PC-3 (cell line): ENCODE data around the gene DHCR24. TPM values are rescaled to one million over a fixed set of nuclear protein-coding genes. Genes with fewer than 3 reads are reported as not detected.
A peak's percentile ranks its signal among the peaks of the same experiment; 100 is the strongest.

Experiments
- ATAC-seq: fragments of 200-7000 bp; cut with Tn5 transposase; 2 replicates; pipeline ENCODE4 v1.9.1; 2020; ENCODE audit warnings: mild to moderate bottlenecking, moderate library complexity
- BruUV-seq: library from RNA; stranded (reverse); fragments of 400-500 nt; replicated peaks from 2 replicates; lab custom pipeline; 2021; lab: Mats Ljungman, UMichigan
- CTCF ChIA-PET: fragments of 300-600 bp; sonication (Branson Sonifier 250); formaldehyde crosslinking; loops from one replicate; lab custom pipeline; 2022; ENCODE audit warnings: antibody characterized with exemption; lab: Charles Lee
- POLR2A ChIA-PET: fragments of 300-600 bp; sonication (Branson Sonifier 250); formaldehyde crosslinking; loops from one replicate; lab custom pipeline; 2022; ENCODE audit warnings: antibody characterized with exemption; ENCODE audit not compliant: unreplicated experiment; lab: Charles Lee
- DNase-seq: peaks from one replicate; pipeline ENCODE4 v3.0.0-alpha.2; 2015
- H2AFZ ChIP-seq: fragments of 300-600 bp; sonication (generic); 2 replicates; pipeline ENCODE4 v1.6.0; 2016; ENCODE audit warnings: antibody characterized with exemption, low read length
- H3F3A ChIP-seq: fragments of 300-600 bp; sonication (generic); one replicate; pipeline ENCODE4 v1.6.0; 2017; ENCODE audit warnings: antibody characterized with exemption, low read length, control low read depth, mild to moderate bottlenecking; ENCODE audit not compliant: unreplicated experiment
- H3K27ac ChIP-seq: fragments of 300-600 bp; sonication (generic); 2 replicates; pipeline ENCODE4 v1.5.1; 2016; ENCODE audit warnings: mild to moderate bottlenecking, low read length
- H3K27me3 ChIP-seq: fragments of 300-600 bp; sonication (generic); 2 replicates; pipeline ENCODE4 v1.6.1; 2016; ENCODE audit warnings: low read length, mixed read lengths
- H3K36me3 ChIP-seq: fragments of 300-600 bp; sonication (generic); 2 replicates; pipeline ENCODE4 v1.6.1; 2016; ENCODE audit warnings: low read depth, mixed run types, low read length, mixed read lengths
- H3K4me1 ChIP-seq: fragments of 300-600 bp; sonication (generic); 2 replicates; pipeline ENCODE4 v1.5.1; 2016; ENCODE audit warnings: low read length; ENCODE audit not compliant: insufficient read depth
- H3K4me2 ChIP-seq: fragments of 300-600 bp; sonication (generic); 2 replicates; pipeline ENCODE4 v1.6.0; 2016; ENCODE audit warnings: low read length
- H3K4me3 ChIP-seq: fragments of 300-600 bp; sonication (generic); 2 replicates; pipeline ENCODE4 v1.5.1; 2016; ENCODE audit warnings: mild to moderate bottlenecking, low read length, mixed read lengths
- H3K79me2 ChIP-seq: fragments of 300-600 bp; sonication (generic); 2 replicates; pipeline ENCODE4 v1.6.1; 2017; ENCODE audit warnings: low read length, mixed read lengths
- H3K9ac ChIP-seq: fragments of 300-600 bp; sonication (generic); 2 replicates; pipeline ENCODE4 v1.6.0; 2016; ENCODE audit warnings: mild to moderate bottlenecking, low read length
- H3K9me2 ChIP-seq: fragments of 300-600 bp; sonication (generic); replicated peaks from 2 replicates; pipeline ENCODE4 v1.6.1; 2016; ENCODE audit warnings: mixed run types, low read length, mixed read lengths
- H3K9me3 ChIP-seq: fragments of 300-600 bp; sonication (generic); 2 replicates; pipeline ENCODE4 v1.6.1; 2016; ENCODE audit warnings: low read length, mixed read lengths
- H4K20me1 ChIP-seq: fragments of 300-600 bp; sonication (generic); 2 replicates; pipeline ENCODE4 v1.6.1; 2016; ENCODE audit warnings: low read length, mixed read lengths
- CTCF ChIP-seq: fragments of 300-600 bp; sonication (generic); conservative IDR thresholded peaks from 2 replicates; pipeline ENCODE4 v1.5.1; 2017; ENCODE audit warnings: antibody characterized with exemption, low read depth, mild to moderate bottlenecking, low read length
- EZH2 ChIP-seq: fragments of 300-600 bp; sonication (generic); IDR thresholded peaks from one replicate; pipeline ENCODE4 v1.6.1; 2017; ENCODE audit warnings: antibody characterized with exemption, mild to moderate bottlenecking, low read length; ENCODE audit not compliant: unreplicated experiment
- EZH2phosphoT487 ChIP-seq: fragments of 300-600 bp; sonication (generic); IDR thresholded peaks from 2 replicates; pipeline ENCODE4 v1.6.1; 2018; ENCODE audit warnings: mild to moderate bottlenecking, antibody characterized with exemption, low read length, borderline replicate concordance
- intact Hi-C: fragments of 100-400 bp; cut with micrococcal nuclease; formaldehyde crosslinking; loops from 2 replicates; pipeline ENCODE4 v1.9.0; 2023
- total RNA-seq: library from RNA; depleted of rRNA; stranded (reverse); fragments of >200 nt; gene quantifications from 2 replicates; pipeline ENCODE4 v1.2.3, GENCODE V29; 2014

DHCR24 gene
- total RNA-seq, 1 experiment from 2014 or later: 166 TPM

GRCh38 chr1:54861070-54861761, 25.8 kb downstream of the DHCR24 start:
- Histone ChIP-seq H4K20me1 (no peaks in the 10 kb centered on the region), H3K36me3 (peaks cover 64% of the 10 kb centered on the region), H3K4me1 (peaks cover 43% of the 10 kb centered on the region), H3F3A (no peaks in the 10 kb centered on the region), H3K27me3 (no peaks in the 10 kb centered on the region), H3K9me2 (no peaks in the 10 kb centered on the region), H3K9me3 (no peaks in the 10 kb centered on the region), H3K27ac (peak overlapping the region; percentile 49), H3K4me2 (no peak overlapping the region), H3K4me3 (no peak overlapping the region), H3K9ac (no peak overlapping the region), H3K79me2 (no peaks in the 10 kb centered on the region), H2AFZ (no peak overlapping the region)
- ChIA-PET POLR2A (no interaction called here), CTCF (interaction anchor here (0.6 kb wide), 1 partner anchor 161 kb away, joined by 3 read pairs; no protein-coding TSS in a partner anchor)
- TF ChIP-seq EZH2phosphoT487 (no peak), EZH2 (no peak), CTCF (no peak)
- intact Hi-C loops: no loop called here
- no TSS peak for BruUV-seq
- peak; percentile 55 for DNase-seq
- ATAC-seq: peak; percentile 5

GRCh38 chr1:54859700-54860391, 27.1 kb downstream of the DHCR24 start:
- DNase-seq: peak; percentile 30

More at GRCh38 chr1:54859700-54860391, 27.1 kb downstream of the DHCR24 start:
- Histone ChIP-seq H3K9ac (no peak overlapping the region), H3K27me3 (no peaks in the 10 kb centered on the region), H3K4me2 (no peak overlapping the region), H3K4me1 (peaks cover 49% of the 10 kb centered on the region), H3F3A (no peaks in the 10 kb centered on the region), H4K20me1 (no peaks in the 10 kb centered on the region), H3K4me3 (no peak overlapping the region), H3K9me3 (no peaks in the 10 kb centered on the region), H3K9me2 (no peaks in the 10 kb centered on the region), H2AFZ (no peak overlapping the region), H3K79me2 (0 out of 2 replicates have a peak, but pooled peaks cover 7% of the 10 kb centered on the region), H3K36me3 (peaks cover 62% of the 10 kb centered on the region), H3K27ac (peak overlapping the region; percentile 35; the same call in 1 of the 2 replicates)
- no TSS peak for BruUV-seq
- intact Hi-C loops: loop anchor here (5.0 kb wide), 2 partner anchors 48 to 162 kb away; no protein-coding TSS in a partner anchor
- TF ChIP-seq EZH2 (no peak), EZH2phosphoT487 (no peak), CTCF (no peak)
- no peak for ATAC-seq
- POLR2A ChIA-PET: no interaction called here
- CTCF ChIA-PET: no interaction called here
